GM18520 (cell line): ENCODE data around the gene MRPS27.

Source experiments
- ATAC-seq: cut with Tn5 transposase; IDR thresholded peaks from one replicate; pipeline ENCODE4 v1.9.1; 2021; ENCODE audit not compliant: unreplicated experiment

Gene MRPS27

DNA sequence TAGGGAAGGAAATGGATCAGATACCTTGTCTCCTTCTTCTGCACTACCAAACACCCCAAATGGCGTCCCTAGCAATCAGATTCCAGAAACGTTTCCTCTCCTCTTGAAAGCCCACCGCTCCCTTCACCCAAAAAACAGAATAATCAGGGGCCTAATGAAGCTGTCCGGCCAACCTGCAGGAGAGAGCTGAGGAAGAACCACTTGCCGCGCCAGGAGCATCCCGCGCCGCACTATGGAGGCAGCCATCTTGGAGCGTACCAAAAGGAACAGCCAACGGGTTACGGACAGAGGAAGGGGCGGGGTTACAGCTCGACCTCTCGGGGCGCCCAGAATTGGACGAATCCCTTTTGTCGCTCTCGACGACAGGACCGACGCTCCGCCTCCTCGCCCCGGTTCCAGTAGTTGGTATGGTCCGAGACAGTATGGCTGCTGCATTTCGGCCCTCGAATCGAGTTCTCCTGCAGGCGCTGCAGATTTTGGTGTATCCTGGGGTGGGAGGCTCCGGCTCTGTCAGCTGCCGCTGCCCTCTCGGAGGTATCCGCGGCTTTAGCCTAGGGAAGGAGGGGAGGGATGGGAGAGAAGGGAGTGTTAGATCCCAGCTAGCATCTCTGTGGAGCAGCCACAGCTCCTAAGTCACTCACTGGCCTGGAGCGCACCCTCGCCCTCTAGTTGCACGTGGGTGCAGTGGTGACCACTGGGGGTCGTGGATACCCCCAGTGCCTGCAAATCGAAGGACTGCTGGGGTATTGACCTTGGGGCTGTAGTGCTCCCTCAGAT lies at the start of gene MRPS27, which contains the start of gene PTCD2:
TSS of gene MRPS27 (minus strand) at position 265 of the 777 bp plus-strand sequence. CDS start at position 246, 19 bp downstream.
TSS of gene PTCD2 (plus strand) at position 398 of the 777 bp plus-strand sequence. CDS start at position 408, 10 bp downstream.
- ATAC-seq: peak; percentile 95

- ATAC-seq: no peak
Observed at GRCh38 chr5:72369711-72370110, 49.7 kb upstream of the MRPS27 start.

DNA sequence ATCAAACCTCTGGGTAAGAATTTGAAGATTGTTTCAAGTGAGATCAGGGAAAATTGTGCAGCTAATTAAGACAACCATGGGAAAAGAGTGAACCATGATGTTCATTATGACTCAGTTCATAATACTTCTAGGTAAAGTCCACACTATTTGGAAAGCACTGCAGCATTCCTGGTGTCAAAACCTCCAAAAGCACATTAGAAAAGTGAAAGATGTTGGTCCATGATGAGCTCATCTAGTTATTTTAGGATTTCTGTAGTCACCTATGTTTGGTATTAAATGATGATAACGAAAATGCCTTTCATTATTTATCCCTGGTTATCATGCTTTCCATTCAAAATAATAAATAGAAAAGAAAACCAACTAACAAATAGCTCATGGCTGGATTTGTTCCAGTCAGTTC lies 49.3 kb upstream of the MRPS27 start:
- ATAC-seq: no peak

DNA sequence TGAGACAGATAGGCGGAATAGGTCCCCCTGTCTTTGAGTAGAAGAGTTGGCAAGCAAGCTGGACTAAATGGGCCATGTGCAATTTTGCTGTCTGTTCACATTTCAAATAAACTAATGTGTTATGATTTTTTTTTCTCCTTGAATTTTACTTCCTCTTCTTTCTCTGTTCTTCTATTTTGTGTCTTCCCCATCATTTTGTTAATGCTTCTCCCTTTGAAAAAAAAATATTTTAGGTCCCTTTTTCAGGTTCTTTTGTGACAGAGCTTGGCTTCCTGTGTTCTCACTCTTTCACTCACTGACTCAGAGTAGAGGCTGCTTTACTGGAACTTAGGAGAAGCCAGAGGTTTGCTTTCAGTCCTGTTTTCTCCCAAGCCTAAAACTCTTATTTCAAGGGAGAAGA lies 48.2 kb upstream of the MRPS27 start:
- no peak for ATAC-seq

GRCh38 chr5:72366324-72366976 lies 46.4 kb upstream of the MRPS27 start:
- peak; percentile 51 for ATAC-seq

DNA sequence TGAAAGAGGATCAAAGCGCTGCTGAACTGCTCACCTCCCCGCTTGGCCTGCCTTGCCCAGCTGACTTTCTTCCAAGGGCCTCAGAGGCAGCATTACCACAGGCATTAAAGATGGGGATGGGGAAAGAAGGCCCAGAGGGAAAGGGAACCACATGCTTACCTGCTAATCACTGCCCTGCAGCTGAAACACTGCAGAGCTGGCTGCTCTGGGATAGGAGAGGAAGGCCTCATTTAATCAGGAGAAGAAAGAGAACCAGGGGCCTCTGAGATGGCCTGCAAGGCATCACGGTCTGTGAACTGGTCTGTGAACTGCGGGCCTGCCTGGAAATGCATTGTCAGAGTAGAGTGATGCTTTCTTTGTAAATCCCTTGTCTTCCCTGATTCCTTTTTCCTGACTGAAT lies 44.9 kb upstream of the MRPS27 start:
- no peak for ATAC-seq

GRCh38 chr5:72364171-72364570 lies 44.1 kb upstream of the MRPS27 start:
- no peak for ATAC-seq

DNA sequence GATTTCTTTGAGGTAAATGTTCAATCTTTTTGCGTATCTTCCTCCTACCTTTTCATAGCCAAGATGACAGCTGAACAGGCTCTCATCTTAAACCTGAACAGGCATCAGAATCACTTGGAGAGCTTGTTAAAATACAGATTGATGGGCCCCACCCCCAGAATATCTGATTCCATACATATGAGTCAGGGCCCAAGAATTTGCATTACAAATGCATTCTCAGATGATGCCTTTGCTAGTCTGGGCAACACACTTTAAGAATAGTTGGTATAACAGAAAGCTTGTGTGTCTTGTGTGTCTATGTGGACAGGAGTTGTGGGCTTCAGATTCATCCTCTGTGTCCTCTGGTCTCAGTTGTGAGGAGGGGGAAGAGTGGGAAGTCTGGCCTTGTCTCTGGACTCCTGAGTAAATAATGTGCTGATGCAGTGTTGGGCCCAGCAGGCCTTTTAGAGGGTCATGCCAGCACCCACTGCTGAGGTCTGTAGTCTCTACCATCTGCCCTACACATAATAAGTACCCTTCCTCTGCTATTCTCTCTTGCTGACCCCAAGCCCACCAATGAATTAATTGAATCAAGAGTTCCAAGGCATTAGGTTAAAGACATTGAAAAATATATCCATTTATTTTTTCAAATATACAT lies 43.2 kb upstream of the MRPS27 start:
- ATAC-seq: no peak

GRCh38 chr5:72359886-72360285 lies 39.8 kb upstream of the MRPS27 start:
- ATAC-seq: no peak

- no peak for ATAC-seq
Observed at GRCh38 chr5:72358925-72359324, 38.9 kb upstream of the MRPS27 start.

DNA sequence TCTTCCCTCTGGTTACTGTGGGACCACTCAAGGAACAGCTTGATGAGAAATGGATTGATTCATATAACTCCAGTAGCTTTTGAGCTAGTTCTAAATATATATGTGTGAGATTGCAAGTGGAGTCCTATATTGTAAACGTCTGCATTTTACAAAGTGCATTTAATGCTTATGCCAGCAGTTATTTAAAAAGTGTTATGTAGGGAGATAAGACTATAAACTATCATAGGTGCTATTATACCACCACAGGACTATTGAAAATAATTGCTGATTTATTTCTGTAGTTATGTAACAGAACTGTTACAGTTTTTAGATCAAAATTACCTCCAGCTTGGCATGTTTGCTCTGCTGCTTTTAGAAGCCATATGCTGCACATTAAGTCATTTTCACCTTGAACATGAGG lies 36.3 kb upstream of the MRPS27 start:
- ATAC-seq: no peak

DNA sequence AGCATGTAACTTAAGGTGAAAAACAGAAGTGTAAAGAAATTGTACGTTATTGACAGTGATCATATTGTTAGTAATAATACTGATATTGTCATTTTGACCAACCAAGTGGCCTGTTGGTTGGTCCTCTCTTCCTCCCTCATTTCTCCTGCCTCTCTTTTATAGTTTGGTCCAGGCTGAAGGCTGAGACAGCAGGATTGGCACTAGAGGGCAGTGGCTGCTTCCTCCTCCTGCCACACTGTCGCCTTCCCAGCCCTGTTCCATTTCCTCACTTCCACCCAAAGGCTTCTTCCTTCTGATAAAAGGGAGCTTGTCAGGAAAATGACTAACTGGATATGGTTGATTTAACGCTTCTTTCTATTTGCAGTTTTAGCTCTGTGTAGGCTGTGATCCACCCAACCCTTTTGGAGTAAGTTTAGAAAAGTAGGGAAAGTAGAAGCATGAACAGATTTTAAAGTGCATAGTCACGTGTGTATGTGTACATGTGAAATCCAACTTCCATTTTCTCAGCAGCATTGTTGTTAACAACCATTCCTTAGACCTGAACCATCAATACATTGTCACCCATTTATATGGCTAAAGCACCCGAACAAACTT lies 35.8 kb upstream of the MRPS27 start:
- ATAC-seq: no peak

DNA sequence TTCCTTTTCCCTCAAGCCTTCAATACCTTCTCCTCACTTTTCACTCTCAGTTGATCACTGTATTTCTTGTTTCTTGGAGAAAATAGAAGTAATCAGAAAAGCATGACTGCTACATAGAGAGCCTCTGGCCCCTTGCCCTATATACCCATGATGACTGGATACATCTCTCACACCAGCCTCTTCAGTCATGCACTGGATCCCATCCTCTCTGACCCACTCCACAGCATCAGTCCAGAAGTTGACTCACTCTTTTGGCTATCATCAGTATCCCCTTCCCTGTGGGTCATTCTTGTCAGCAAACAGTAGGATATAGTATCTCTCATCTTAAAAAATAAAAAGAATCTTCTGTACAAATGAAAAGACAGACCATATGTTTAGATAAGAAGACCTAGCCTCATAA lies 33.0 kb upstream of the MRPS27 start:
- ATAC-seq: no peak

- no peak for ATAC-seq
Observed at GRCh38 chr5:72352616-72353015, 32.6 kb upstream of the MRPS27 start.

DNA sequence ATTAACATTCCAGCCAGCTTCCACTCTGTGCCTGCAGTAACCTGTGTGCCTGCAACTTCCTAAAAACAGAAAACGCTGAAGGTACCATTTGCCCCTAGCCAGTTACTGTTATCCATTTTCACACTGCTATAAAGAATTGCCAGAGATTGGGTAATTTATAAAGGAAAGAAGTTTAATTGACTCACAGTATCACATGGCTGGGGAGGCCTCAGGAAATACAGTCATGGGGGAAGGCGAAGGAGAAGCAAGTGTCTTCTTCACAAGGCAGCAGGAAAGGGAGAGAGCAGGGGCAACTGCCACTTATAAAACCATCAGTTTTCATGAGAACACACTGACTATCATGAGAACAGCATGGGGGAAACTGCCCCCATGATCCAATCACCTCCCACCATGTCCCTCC lies 31.3 kb upstream of the MRPS27 start:
- ATAC-seq: no peak

DNA sequence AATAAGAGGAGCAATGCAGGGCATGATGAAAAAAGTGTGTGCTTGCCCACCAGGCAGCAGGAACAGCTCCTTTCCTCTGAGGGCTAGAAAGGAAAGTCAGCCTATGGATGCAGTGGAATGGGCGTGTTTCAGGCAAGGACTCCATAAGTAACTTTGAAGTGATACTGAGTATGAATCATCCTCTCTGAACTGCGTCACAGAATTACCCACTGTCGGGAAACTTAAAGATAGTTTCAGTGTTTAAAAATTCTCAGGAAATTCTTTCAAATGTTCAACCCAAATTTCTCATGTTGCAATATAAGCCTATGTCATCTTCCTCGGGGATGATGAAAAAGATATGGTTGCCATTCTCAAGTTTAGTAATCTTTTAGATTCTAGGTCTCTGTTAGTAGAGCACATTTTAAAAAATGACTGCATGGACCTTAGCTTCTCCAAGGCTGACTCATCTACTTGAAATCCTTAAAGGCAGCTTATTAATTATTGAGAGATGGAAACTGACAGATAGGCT lies 27.8 kb upstream of the MRPS27 start:
- ATAC-seq: no peak

- no peak for ATAC-seq
Observed at GRCh38 chr5:72346398-72346797, 26.4 kb upstream of the MRPS27 start.

DNA sequence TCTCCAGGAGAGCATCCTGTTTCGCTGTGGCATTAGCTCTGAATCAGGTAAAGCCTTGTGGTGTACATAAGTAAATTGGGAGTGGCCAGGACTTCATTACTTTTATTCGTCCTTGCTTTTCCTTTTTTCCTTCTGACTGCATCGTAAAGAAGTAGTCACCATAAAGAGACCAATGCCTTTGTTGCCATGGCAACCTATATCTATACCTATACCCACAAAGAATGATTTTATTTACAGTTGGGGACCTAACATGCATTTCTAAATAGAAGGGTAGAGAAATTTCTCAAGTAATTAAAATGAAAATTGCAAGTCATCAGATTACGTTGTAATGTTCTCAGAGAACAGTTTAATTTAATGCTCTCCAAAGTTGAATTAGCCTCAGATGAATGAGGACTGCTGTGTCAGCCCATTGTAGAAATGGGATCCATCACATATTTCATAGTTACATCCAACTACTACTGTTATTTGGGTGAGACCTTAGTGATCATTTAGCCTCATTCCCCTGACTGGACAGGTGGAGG lies 18.7 kb upstream of the MRPS27 start:
- ATAC-seq: no peak

GRCh38 chr5:72337159-72337558 lies 17.1 kb upstream of the MRPS27 start:
- no peak for ATAC-seq

GRCh38 chr5:72330712-72331111 lies 10.7 kb upstream of the MRPS27 start:
- no peak for ATAC-seq

GRCh38 chr5:72328172-72328571 lies 8.1 kb upstream of the MRPS27 start:
- ATAC-seq: no peak
